ENCODE results near the gene KATNAL1. TPM values are rescaled to one million over a fixed set of nuclear protein-coding genes. Genes with fewer than 3 reads are reported as not detected.
"Not testable (repeated sequence)": the region's sequence is repeated elsewhere in the genome, so short reads cannot be mapped to it uniquely, and the experiment has no call there.

KATNAL1 gene
- total and polyA plus RNA-seq, 4 donors, result 17.4 to 45.9 (median 26.7) TPM

DNA sequence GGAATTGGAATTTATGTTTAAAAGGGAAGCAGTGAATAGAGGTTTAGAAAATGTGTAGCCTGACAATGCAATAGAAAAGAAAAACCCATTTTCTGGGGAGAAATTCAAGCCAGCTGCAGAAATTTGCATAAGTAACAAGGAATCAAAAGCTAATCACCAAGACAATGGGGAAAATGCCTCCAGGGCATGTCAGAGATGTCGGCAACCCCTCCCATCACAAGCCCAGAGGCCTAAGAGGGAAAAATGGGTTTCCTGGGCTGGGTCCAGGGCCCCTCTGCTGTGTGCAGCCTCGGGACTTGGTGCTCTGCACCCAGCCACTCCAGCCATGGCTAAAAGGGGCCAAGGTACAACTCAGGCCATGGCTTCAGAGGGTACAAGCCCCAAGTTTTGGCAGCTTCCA lies 21.3 kb downstream of the KATNAL1 start:
- H3K27me3 ChIP-seq (ENCODE audit: control insufficient read depth, insufficient read depth, low read length); H3K4me3 ChIP-seq (ENCODE audit: low read depth, low read length); H3K27ac ChIP-seq (ENCODE audit: low read depth, low read length); DNase-seq (ENCODE audit: low read depth in 4 of 6, low spot score in 6 of 6); H3K36me3 ChIP-seq (ENCODE audit: control insufficient read depth, insufficient read depth, low read length); H3K9me3 ChIP-seq (ENCODE audit: control insufficient read depth, insufficient read depth, low read length); H3K4me1 ChIP-seq (ENCODE audit: control insufficient read depth, insufficient read depth, low read length): not testable (repeated sequence)
- WGBS (ENCODE audit: insufficient coverage), result 40% methylated on average over 2 of the region's 2 CpGs

- WGBS (ENCODE audit: insufficient coverage), result no CpG with 5 or more reads among the region's 1 CpG
- H3K27ac ChIP-seq (ENCODE audit: low read depth, low read length), result no peak overlapping the region
- no peaks in the 10 kb centered on the region for H3K27me3 ChIP-seq (ENCODE audit: control insufficient read depth, insufficient read depth, low read length)
- H3K36me3 ChIP-seq (ENCODE audit: control insufficient read depth, insufficient read depth, low read length), result peaks cover 2% of the 10 kb centered on the region
- H3K4me1 ChIP-seq (ENCODE audit: control insufficient read depth, insufficient read depth, low read length), result no peaks in the 10 kb centered on the region
- no peak overlapping the region for H3K4me3 ChIP-seq (ENCODE audit: low read depth, low read length)
- H3K9me3 ChIP-seq (ENCODE audit: control insufficient read depth, insufficient read depth, low read length), result no peaks in the 10 kb centered on the region
- DNase-seq (ENCODE audit: low read depth in 4 of 6, low spot score in 6 of 6), result no peak
Observed at GRCh38 chr13:30276178-30276577, 31.2 kb downstream of the KATNAL1 start.

- DNase-seq (ENCODE audit: low read depth in 4 of 6, low spot score in 6 of 6), result no peak
- Histone ChIP-seq H3K27ac (ENCODE audit: low read depth, low read length) (no peak overlapping the region), H3K4me1 (ENCODE audit: control insufficient read depth, insufficient read depth, low read length) (no peaks in the 10 kb centered on the region), H3K4me3 (ENCODE audit: low read depth, low read length) (no peak overlapping the region), H3K9me3 (ENCODE audit: control insufficient read depth, insufficient read depth, low read length) (no peaks in the 10 kb centered on the region), H3K36me3 (ENCODE audit: control insufficient read depth, insufficient read depth, low read length) (peaks cover 2% of the 10 kb centered on the region), H3K27me3 (ENCODE audit: control insufficient read depth, insufficient read depth, low read length) (no peaks in the 10 kb centered on the region)
Observed at GRCh38 chr13:30274083-30274482, 33.3 kb downstream of the KATNAL1 start.

- not testable (repeated sequence) for H3K4me1 ChIP-seq (ENCODE audit: control insufficient read depth, insufficient read depth, low read length); H3K9me3 ChIP-seq (ENCODE audit: control insufficient read depth, insufficient read depth, low read length); H3K36me3 ChIP-seq (ENCODE audit: control insufficient read depth, insufficient read depth, low read length); H3K27me3 ChIP-seq (ENCODE audit: control insufficient read depth, insufficient read depth, low read length); DNase-seq (ENCODE audit: low read depth in 4 of 6, low spot score in 6 of 6); H3K27ac ChIP-seq (ENCODE audit: low read depth, low read length); H3K4me3 ChIP-seq (ENCODE audit: low read depth, low read length)
- WGBS (ENCODE audit: insufficient coverage), result 100% methylated on average over 6 of the region's 31 CpGs
Observed at GRCh38 chr13:30270035-30270434, 37.3 kb downstream of the KATNAL1 start.

GRCh38 chr13:30268673-30269072 lies 38.7 kb downstream of the KATNAL1 start:
- WGBS (ENCODE audit: insufficient coverage), result no CpG with 5 or more reads among the region's 1 CpG

GRCh38 chr13:30266756-30267155 lies 40.6 kb downstream of the KATNAL1 start:
- H3K4me3 ChIP-seq (ENCODE audit: low read depth, low read length), result no peak overlapping the region
- WGBS (ENCODE audit: insufficient coverage), result no CpG with 5 or more reads among the region's 2 CpGs
- H3K36me3 ChIP-seq (ENCODE audit: control insufficient read depth, insufficient read depth, low read length), result no peaks in the 10 kb centered on the region
- H3K4me1 ChIP-seq (ENCODE audit: control insufficient read depth, insufficient read depth, low read length), result no peaks in the 10 kb centered on the region
- H3K27ac ChIP-seq (ENCODE audit: low read depth, low read length), result no peak overlapping the region
- H3K27me3 ChIP-seq (ENCODE audit: control insufficient read depth, insufficient read depth, low read length), result no peaks in the 10 kb centered on the region
- DNase-seq (ENCODE audit: low read depth in 4 of 6, low spot score in 6 of 6), result no peak
- H3K9me3 ChIP-seq (ENCODE audit: control insufficient read depth, insufficient read depth, low read length), result no peaks in the 10 kb centered on the region

More at GRCh38 chr13:30268673-30269072, 38.7 kb downstream of the KATNAL1 start:
- no peaks in the 10 kb centered on the region for H3K36me3 ChIP-seq (ENCODE audit: control insufficient read depth, insufficient read depth, low read length)
- DNase-seq (ENCODE audit: low read depth in 4 of 6, low spot score in 6 of 6), result no peak
- H3K9me3 ChIP-seq (ENCODE audit: control insufficient read depth, insufficient read depth, low read length), result no peaks in the 10 kb centered on the region
- H3K27ac ChIP-seq (ENCODE audit: low read depth, low read length), result no peak overlapping the region
- H3K4me3 ChIP-seq (ENCODE audit: low read depth, low read length), result no peak overlapping the region
- H3K27me3 ChIP-seq (ENCODE audit: control insufficient read depth, insufficient read depth, low read length), result no peaks in the 10 kb centered on the region
- no peaks in the 10 kb centered on the region for H3K4me1 ChIP-seq (ENCODE audit: control insufficient read depth, insufficient read depth, low read length)

DNA sequence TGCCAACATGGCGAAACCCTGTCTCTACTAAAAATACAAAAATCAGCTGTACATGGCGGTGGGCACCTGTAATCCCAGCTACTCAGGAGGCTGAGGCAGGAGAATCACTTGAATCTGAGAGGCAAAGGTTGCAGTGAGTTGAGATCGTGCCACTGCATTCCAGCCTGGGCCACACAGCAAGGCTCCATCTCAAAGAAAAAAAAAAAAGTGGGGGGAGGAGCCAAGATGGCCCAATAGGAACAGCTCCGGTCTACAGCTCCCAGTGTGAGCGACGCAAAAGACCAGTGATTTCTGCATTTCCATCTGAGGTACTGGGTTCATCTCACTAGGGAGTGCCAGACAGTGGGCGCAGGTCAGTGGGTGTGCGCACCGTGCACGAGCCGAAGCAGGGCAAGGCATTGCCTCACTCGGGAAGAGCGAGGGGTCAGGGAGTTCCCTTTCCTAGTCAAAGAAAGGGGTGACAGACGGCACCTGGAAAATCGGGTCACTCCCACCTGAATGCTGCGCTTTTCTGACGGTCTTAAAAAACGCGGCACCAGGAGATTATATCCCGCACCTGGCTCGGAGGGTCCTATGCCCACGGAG lies 48.1 kb downstream of the KATNAL1 start:
- DNase-seq (ENCODE audit: low read depth in 4 of 6, low spot score in 6 of 6); H3K9me3 ChIP-seq (ENCODE audit: control insufficient read depth, insufficient read depth, low read length); H3K36me3 ChIP-seq (ENCODE audit: control insufficient read depth, insufficient read depth, low read length); H3K27ac ChIP-seq (ENCODE audit: low read depth, low read length); H3K4me1 ChIP-seq (ENCODE audit: control insufficient read depth, insufficient read depth, low read length); H3K27me3 ChIP-seq (ENCODE audit: control insufficient read depth, insufficient read depth, low read length); H3K4me3 ChIP-seq (ENCODE audit: low read depth, low read length): not testable (repeated sequence)
- WGBS (ENCODE audit: insufficient coverage), result over 99% methylated on average over 15 of the region's 22 CpGs

DNA sequence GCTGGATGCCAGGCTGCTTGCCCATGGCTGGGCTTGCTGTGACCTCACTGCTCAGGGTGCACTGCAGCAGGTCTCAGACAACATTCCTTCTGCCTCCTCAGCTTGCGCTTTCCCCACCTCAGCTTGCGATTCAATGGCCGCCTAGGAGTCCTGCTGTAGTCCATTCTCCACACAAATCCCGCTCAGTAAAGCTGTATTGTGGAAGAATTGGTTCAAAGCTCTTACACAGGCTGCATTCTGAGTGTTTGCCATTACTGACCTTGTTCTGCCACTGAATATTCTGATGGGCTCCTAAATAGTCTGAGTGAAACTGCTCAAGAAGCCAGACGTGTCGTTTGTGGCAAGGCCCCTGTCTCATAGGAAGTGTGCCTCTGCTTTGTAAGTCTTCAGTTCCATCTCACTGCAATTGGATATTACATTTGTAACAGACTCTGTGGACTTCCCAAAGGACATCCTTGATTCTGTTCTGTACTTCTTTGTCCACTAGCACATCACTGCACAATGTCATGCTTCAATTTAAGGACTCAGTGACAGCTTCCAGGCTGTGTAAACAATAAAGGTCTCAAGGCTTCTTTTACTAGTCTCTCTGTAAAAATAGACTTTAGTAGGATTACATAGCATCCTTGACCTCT lies 49.8 kb downstream of the KATNAL1 start:
- Histone ChIP-seq H3K4me1 (ENCODE audit: control insufficient read depth, insufficient read depth, low read length) (peaks cover 6% of the 10 kb centered on the region), H3K27ac (ENCODE audit: low read depth, low read length) (peak overlapping the region; percentile 80), H3K4me3 (ENCODE audit: low read depth, low read length) (no peak overlapping the region), H3K9me3 (ENCODE audit: control insufficient read depth, insufficient read depth, low read length) (no peaks in the 10 kb centered on the region), H3K27me3 (ENCODE audit: control insufficient read depth, insufficient read depth, low read length) (no peaks in the 10 kb centered on the region), H3K36me3 (ENCODE audit: control insufficient read depth, insufficient read depth, low read length) (no peaks in the 10 kb centered on the region)
- WGBS (ENCODE audit: insufficient coverage), result 11% methylated on average over 3 of the region's 6 CpGs
- DNase-seq (ENCODE audit: low read depth in 4 of 6, low spot score in 6 of 6), result peak; percentile 7 to 55 (median 18)

- Histone ChIP-seq H3K36me3 (ENCODE audit: control insufficient read depth, insufficient read depth, low read length) (no peaks in the 10 kb centered on the region), H3K4me1 (ENCODE audit: control insufficient read depth, insufficient read depth, low read length) (peaks cover 6% of the 10 kb centered on the region), H3K27ac (ENCODE audit: low read depth, low read length) (peak overlapping the region; percentile 80), H3K4me3 (ENCODE audit: low read depth, low read length) (no peak overlapping the region), H3K27me3 (ENCODE audit: control insufficient read depth, insufficient read depth, low read length) (no peaks in the 10 kb centered on the region), H3K9me3 (ENCODE audit: control insufficient read depth, insufficient read depth, low read length) (no peaks in the 10 kb centered on the region)
- WGBS (ENCODE audit: insufficient coverage), result no CpG with 5 or more reads among the region's 5 CpGs
- peak in 1 of 6 donors; percentile 5 for DNase-seq (ENCODE audit: low read depth in 4 of 6, low spot score in 6 of 6)
Observed at GRCh38 chr13:30256713-30257467, 50.5 kb downstream of the KATNAL1 start.

- Histone ChIP-seq H3K27ac (ENCODE audit: low read depth, low read length) (no peak overlapping the region), H3K9me3 (ENCODE audit: control insufficient read depth, insufficient read depth, low read length) (no peaks in the 10 kb centered on the region), H3K4me3 (ENCODE audit: low read depth, low read length) (no peak overlapping the region), H3K4me1 (ENCODE audit: control insufficient read depth, insufficient read depth, low read length) (peaks cover 6% of the 10 kb centered on the region), H3K36me3 (ENCODE audit: control insufficient read depth, insufficient read depth, low read length) (no peaks in the 10 kb centered on the region), H3K27me3 (ENCODE audit: control insufficient read depth, insufficient read depth, low read length) (no peaks in the 10 kb centered on the region)
- no peak for DNase-seq (ENCODE audit: low read depth in 4 of 6, low spot score in 6 of 6)
- whole genome bisulfite sequencing (ENCODE audit: insufficient coverage), result no CpG with 5 or more reads among the region's 1 CpG
Observed at GRCh38 chr13:30255696-30256095, 51.7 kb downstream of the KATNAL1 start.
